BLaER1 (cell line): ENCODE results near the gene PLA2R1.

Experiments
- H3K27ac ChIP-seq: shearing (Covaris generic); formaldehyde crosslinking; 2 replicates; pipeline ENCODE4 v1.8.1; 2022
- H3K27me3 ChIP-seq: shearing (Covaris generic); formaldehyde crosslinking; 2 replicates; pipeline ENCODE4 v1.8.1; 2022
- H3K36me3 ChIP-seq: shearing (Covaris generic); formaldehyde crosslinking; 2 replicates; pipeline ENCODE4 v1.8.1; 2022
- H3K4me1 ChIP-seq: shearing (Covaris generic); formaldehyde crosslinking; 2 replicates; pipeline ENCODE4 v1.8.1; 2022
- H3K4me2 ChIP-seq: shearing (Covaris generic); formaldehyde crosslinking; 2 replicates; pipeline ENCODE4 v1.8.1; 2022
- H3K4me3 ChIP-seq: shearing (Covaris generic); formaldehyde crosslinking; 2 replicates; pipeline ENCODE4 v1.8.1; 2022
- H3K9ac ChIP-seq: shearing (Covaris generic); formaldehyde crosslinking; 2 replicates; pipeline ENCODE4 v1.8.1; 2022
- H3K9me3 ChIP-seq: shearing (Covaris generic); formaldehyde crosslinking; 2 replicates; pipeline ENCODE4 v1.8.1; 2022
- H4K20me1 ChIP-seq: shearing (Covaris generic); formaldehyde crosslinking; 2 replicates; pipeline ENCODE4 v1.8.1; 2022
- Cebpa-rat ChIP-seq: shearing (Covaris generic); IDR thresholded peaks from 2 replicates; pipeline ENCODE4 v1.8.1; 2022

Gene PLA2R1

DNA sequence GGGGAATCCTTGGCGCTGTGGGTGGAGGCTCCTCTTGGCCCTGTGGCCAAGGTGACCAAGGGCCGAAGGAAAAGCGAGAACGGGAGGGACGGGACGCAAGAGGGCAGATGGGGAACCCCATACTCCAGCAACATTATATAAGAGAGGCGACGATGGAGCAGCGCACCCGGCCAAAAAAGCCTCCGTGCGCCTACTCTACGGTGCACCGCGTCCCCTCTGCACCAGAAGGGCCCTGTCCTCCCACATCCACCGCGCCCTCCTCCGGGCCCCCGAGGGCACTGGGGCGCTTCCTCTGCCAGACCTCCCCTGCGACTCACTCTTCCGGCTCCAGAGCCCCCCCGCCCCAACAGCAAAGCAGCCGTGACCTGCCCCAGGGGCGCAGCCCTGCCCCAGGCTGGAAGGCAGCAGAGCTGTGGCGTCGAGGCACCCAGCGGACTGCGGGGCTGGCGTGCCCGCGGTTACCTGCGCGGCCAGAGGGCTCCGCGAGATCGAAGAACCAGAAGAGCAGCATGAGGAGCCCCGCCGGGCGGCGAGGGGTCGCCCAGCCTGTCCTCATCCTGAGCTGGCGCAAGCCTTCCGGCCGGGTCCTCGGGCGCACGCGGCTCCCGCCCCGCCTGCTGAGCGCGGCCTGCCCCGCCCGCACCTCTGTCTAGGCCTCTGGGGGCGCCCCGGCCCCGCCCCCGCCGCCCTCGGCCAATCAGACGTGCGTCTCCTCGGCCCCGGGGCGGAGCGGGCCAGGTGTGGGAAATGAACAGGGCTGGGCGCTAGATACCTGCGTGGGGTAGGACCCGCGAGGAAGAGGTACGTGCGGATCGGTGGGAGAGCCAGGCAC is 158.1 kb downstream of the PLA2R1 start, which contains the start of gene LY75:
LY75 (minus strand) TSS at position 630 of the 832 bp plus-strand sequence.
- Histone ChIP-seq H3K27ac (peak within 1 kb of the TSS; percentile 68), H3K4me3 (peak within 1 kb of the TSS; percentile 75), H3K36me3 (peaks cover 6% of the 10 kb centered on the region; the same call in 1 of the 2 replicates), H3K27me3 (no peaks in the 10 kb centered on the region), H3K9ac (peak within 1 kb of the TSS; percentile 75), H3K4me1 (peaks cover 17% of the 10 kb centered on the region), H4K20me1 (peaks cover 7% of the 10 kb centered on the region), H3K9me3 (no peaks in the 10 kb centered on the region), H3K4me2 (peak within 1 kb of the TSS; percentile 83)
- TF ChIP-seq Cebpa-rat, result no peak

DNA sequence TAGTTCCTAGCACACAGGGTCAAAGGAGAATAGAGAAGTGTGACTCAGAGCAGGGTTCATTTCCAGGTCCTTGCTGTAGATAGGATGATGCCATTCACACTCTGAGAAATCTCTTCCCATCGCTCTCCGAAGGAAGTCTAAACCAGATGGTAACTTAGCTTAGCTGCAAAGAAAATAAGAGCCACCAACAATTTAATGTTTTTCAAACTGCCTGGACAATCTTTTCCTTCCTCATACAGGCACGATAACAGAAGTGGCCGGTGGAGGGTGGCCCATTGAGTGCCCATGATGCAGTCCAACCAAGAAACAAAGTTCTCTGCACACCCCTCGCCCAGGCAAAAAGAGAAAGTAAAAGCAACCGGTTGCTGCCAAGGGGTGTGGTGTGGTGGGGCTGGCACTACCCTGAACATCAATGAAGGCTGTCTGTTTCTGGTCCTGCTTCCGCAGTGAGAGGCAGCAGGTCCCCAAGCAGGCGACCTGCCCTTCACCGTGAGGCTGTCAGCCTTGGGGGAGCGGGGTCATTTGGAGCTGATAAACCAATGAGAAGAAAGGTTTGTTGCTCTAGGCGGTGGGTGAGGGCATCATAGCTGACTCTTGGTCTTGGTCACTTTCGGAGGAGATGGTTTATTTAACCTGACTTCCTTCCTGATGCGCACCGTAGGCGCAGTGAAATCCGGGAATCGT is 158.8 kb downstream of the PLA2R1 start:
- Histone ChIP-seq H3K9ac (peak overlapping the region; percentile 75), H3K36me3 (peaks cover 14% of the 10 kb centered on the region), H3K4me1 (peaks cover 17% of the 10 kb centered on the region), H4K20me1 (peaks cover 14% of the 10 kb centered on the region), H3K9me3 (no peaks in the 10 kb centered on the region), H3K4me3 (peak overlapping the region; percentile 75), H3K4me2 (peak overlapping the region; percentile 83), H3K27ac (peak overlapping the region; percentile 68), H3K27me3 (no peaks in the 10 kb centered on the region)
- no peak for TF ChIP-seq Cebpa-rat

- Histone ChIP-seq H3K36me3 (peaks cover 20% of the 10 kb centered on the region), H4K20me1 (peaks cover 14% of the 10 kb centered on the region), H3K4me1 (peaks cover 17% of the 10 kb centered on the region), H3K9me3 (no peaks in the 10 kb centered on the region), H3K4me3 (no peak overlapping the region), H3K4me2 (peak overlapping the region; percentile 83), H3K27ac (no peak overlapping the region), H3K9ac (no peak overlapping the region), H3K27me3 (no peaks in the 10 kb centered on the region)
- TF ChIP-seq Cebpa-rat, result no peak
Observed at GRCh38 chr2:159902722-159903121, 159.7 kb downstream of the PLA2R1 start.

- TF ChIP-seq Cebpa-rat, result no peak
- no peaks in the 10 kb centered on the region for H3K9me3 ChIP-seq
- no peak overlapping the region for H3K9ac ChIP-seq
- H4K20me1 ChIP-seq, result peaks cover 14% of the 10 kb centered on the region
- peaks cover 20% of the 10 kb centered on the region for H3K36me3 ChIP-seq
- no peak overlapping the region for H3K27ac ChIP-seq
- H3K4me2 ChIP-seq, result no peak overlapping the region
- peaks cover 17% of the 10 kb centered on the region for H3K4me1 ChIP-seq
- H3K27me3 ChIP-seq, result no peaks in the 10 kb centered on the region
- no peak overlapping the region for H3K4me3 ChIP-seq
Observed at GRCh38 chr2:159900343-159900742, 162.1 kb downstream of the PLA2R1 start.

- no peak overlapping the region for H3K9ac ChIP-seq
- H3K27ac ChIP-seq, result no peak overlapping the region
- H4K20me1 ChIP-seq, result peaks cover 14% of the 10 kb centered on the region
- no peak for TF ChIP-seq Cebpa-rat
- H3K9me3 ChIP-seq, result no peaks in the 10 kb centered on the region
- H3K4me3 ChIP-seq, result no peak overlapping the region
- no peaks in the 10 kb centered on the region for H3K27me3 ChIP-seq
- H3K36me3 ChIP-seq, result peaks cover 25% of the 10 kb centered on the region
- no peak overlapping the region for H3K4me2 ChIP-seq
- H3K4me1 ChIP-seq, result peaks cover 14% of the 10 kb centered on the region
Observed at GRCh38 chr2:159898441-159898840, 164.0 kb downstream of the PLA2R1 start.

GRCh38 chr2:159897720-159898119 is 164.7 kb downstream of the PLA2R1 start:
- peaks cover 25% of the 10 kb centered on the region for H3K36me3 ChIP-seq
- H3K9me3 ChIP-seq, result no peaks in the 10 kb centered on the region
- H4K20me1 ChIP-seq, result peaks cover 14% of the 10 kb centered on the region
- no peak overlapping the region for H3K9ac ChIP-seq
- no peak for TF ChIP-seq Cebpa-rat
- H3K4me1 ChIP-seq, result peaks cover 14% of the 10 kb centered on the region
- H3K27ac ChIP-seq, result no peak overlapping the region
- no peak overlapping the region for H3K4me2 ChIP-seq
- no peaks in the 10 kb centered on the region for H3K27me3 ChIP-seq
- no peak overlapping the region for H3K4me3 ChIP-seq

DNA sequence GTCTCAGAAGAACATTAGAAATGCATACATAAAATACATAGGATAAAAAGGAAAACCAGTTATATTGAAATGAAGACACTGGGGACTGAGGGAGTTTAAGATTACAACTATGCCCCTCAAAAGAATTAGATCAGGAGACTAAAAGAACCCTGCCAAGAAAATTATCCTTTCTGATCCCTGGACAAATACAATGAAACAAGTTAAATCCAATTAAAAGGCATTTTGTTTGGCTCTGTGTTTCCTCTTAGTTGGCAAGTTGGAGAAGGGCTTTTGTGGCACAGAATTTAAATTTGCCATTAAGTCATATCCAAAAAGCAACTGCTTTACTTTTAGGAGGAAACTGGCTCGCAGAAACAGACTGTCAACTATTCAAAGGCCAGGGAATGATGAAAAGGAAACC is 165.3 kb downstream of the PLA2R1 start:
- H3K36me3 ChIP-seq, result peaks cover 31% of the 10 kb centered on the region
- no peaks in the 10 kb centered on the region for H3K9me3 ChIP-seq
- peaks cover 10% of the 10 kb centered on the region for H3K4me1 ChIP-seq
- H3K4me2 ChIP-seq, result no peak overlapping the region
- no peak overlapping the region for H3K4me3 ChIP-seq
- H3K27ac ChIP-seq, result no peak overlapping the region
- H4K20me1 ChIP-seq, result peaks cover 14% of the 10 kb centered on the region
- H3K9ac ChIP-seq, result no peak overlapping the region
- no peak for TF ChIP-seq Cebpa-rat
- no peaks in the 10 kb centered on the region for H3K27me3 ChIP-seq

- no peak overlapping the region for H3K27ac ChIP-seq
- TF ChIP-seq Cebpa-rat, result no peak
- no peak overlapping the region for H3K4me2 ChIP-seq
Observed at GRCh38 chr2:159895258-159896065, 167.0 kb downstream of the PLA2R1 start.

GRCh38 chr2:159894145-159894838 is 168.1 kb downstream of the PLA2R1 start:
- H3K9ac ChIP-seq, result no peak overlapping the region
- peaks cover 7% of the 10 kb centered on the region; the same call in 1 of the 2 replicates for H4K20me1 ChIP-seq
- no peak for TF ChIP-seq Cebpa-rat
- H3K27ac ChIP-seq, result no peak overlapping the region
- peaks cover 10% of the 10 kb centered on the region for H3K4me1 ChIP-seq
- H3K36me3 ChIP-seq, result peaks cover 26% of the 10 kb centered on the region
- H3K4me3 ChIP-seq, result no peak overlapping the region
- H3K9me3 ChIP-seq, result no peaks in the 10 kb centered on the region
- no peaks in the 10 kb centered on the region for H3K27me3 ChIP-seq
- H3K4me2 ChIP-seq, result no peak overlapping the region

More at GRCh38 chr2:159895258-159896065, 167.0 kb downstream of the PLA2R1 start:
- H3K4me1 ChIP-seq, result peaks cover 10% of the 10 kb centered on the region
- H3K9ac ChIP-seq, result no peak overlapping the region
- H3K4me3 ChIP-seq, result no peak overlapping the region
- H3K9me3 ChIP-seq, result no peaks in the 10 kb centered on the region
- peaks cover 32% of the 10 kb centered on the region for H3K36me3 ChIP-seq
- peaks cover 14% of the 10 kb centered on the region for H4K20me1 ChIP-seq
- no peaks in the 10 kb centered on the region for H3K27me3 ChIP-seq
